Gastroesophageal sphincter (tissue), 3 donors: ENCODE results near the gene HOXC12.

Source experiments
- CTCF ChIP-seq, 4 experiments: fragments of 200-600 bp in 2 of 4; fragments of 450-650 bp in 2 of 4; sonication (generic) in 1 of 4; IDR thresholded peaks; one replicate each; pipeline ENCODE4 v1.5.1; 2017 to 2019; ENCODE audit warnings: antibody characterized with exemption in 4 of 4, mild to moderate bottlenecking in 2 of 4, moderate library complexity in 2 of 4
- POLR2A ChIP-seq, 2 donors: fragments of 450-650 bp; IDR thresholded peaks; one replicate each; pipeline ENCODE4 v1.6.1; 2017; ENCODE audit warnings: antibody characterized with exemption in 2 of 2, mild to moderate bottlenecking in 2 of 2, moderate library complexity in 1 of 2
- POLR2AphosphoS5 ChIP-seq: sonication (generic); formaldehyde crosslinking; IDR thresholded peaks from one replicate; pipeline ENCODE4 v1.6.1; 2017; ENCODE audit warnings: antibody characterized with exemption

- TF ChIP-seq CTCF (IDR thresholded peaks at IDR 0.05) (no peak), POLR2A (IDR thresholded peaks at IDR 0.05) (no peak), POLR2AphosphoS5 (no peak)
Observed at GRCh38 chr12:53978477-53979356, 24.0 kb downstream of the HOXC12 start.
